NCI-H524 treated with DMSO at 0.1 percent for 48 hours (cell line): ENCODE measurements around the gene TMEM59.
"Not testable (repeated sequence)": the region's sequence is repeated elsewhere in the genome, so short reads cannot be mapped to it uniquely, and the experiment has no call there.

ENCODE experiments used
- DNase-seq: peaks from one replicate; lab custom pipeline; 2025; lab: John Stamatoyannopoulos, UW

Gene TMEM59

DNA sequence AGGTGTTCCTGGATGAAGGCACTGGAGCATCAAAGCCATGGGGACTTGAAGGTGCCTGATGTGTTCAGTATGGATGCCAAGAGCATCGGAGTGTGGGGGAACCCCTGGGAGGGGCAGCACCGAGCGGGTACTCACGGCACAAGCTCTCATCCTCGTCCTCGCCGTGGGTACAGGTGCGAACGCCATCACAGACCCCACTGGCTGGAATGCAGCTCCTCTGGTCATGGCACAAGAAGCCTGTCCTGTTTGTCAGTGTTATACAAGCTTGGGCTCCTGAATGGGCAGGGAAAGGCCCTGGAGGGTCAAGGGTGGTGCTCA is 41.0 kb downstream of the TMEM59 start:
- no peak for DNase-seq

DNA sequence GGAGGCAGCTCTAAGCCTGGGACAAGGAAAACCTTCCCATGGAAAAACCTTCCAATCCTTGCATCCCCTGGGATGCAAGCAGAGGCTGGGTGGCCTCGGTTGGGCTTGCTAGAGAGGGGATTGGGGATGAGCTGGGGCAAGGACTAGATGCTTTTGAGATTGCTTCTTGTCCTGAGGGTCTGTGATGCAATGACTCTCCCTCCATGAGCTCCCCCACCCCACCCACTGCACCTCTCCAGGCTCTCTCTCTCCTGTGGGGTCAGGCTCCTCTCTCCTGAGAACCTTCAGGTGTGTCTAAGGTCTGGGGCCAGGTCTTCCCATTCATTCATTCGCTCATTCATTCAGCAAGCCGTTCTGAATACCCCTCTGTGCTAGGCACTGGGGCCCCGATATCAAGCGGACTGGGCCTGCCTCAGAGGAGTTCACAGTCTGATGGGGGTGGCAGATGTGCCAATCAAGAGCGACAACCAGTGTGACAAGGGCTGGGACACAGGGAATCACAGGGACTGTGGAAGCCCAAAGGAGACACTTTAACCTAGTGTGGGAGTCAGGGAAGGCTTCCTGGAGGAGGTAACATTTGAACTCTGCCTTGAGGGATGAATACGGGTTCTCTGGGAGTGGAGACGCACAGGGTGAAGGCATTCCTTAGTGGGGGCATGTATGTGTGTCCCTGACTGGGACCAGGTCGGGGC is 41.5 kb downstream of the TMEM59 start:
- no peak for DNase-seq

DNA sequence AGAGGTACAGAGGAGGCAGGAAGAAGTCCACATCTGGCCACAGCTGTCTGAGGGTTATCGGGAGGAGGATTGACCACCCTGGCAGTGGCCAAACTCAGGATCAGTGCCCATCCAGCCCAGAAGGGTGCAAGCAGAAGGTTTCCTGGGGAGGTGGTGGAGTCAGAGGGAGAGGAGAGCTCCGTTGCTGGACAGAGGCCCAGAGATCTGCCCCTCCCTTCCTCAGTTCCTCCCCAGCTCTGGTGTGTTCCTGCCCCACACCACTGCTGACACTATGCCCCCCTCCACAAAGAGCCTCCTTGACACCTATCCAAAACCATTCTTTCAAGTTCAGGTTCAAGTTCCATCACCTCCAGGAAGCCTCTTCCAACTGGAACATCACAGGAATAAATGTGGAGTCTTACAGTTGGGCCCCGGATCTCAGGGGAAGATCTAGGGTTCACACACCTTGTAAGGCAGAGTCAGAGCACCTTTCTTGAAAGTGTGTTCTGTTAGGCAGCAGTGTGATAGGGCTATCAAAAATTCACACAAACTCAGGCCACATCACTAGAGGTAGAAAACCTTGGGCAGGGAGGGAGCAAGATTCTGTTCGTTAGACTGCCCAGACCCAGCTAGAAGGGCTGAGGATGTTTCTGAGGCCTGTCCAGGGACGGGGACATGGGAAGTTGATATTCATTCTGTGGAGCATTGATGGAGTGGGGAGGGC is 42.4 kb downstream of the TMEM59 start:
- no peak for DNase-seq

DNA sequence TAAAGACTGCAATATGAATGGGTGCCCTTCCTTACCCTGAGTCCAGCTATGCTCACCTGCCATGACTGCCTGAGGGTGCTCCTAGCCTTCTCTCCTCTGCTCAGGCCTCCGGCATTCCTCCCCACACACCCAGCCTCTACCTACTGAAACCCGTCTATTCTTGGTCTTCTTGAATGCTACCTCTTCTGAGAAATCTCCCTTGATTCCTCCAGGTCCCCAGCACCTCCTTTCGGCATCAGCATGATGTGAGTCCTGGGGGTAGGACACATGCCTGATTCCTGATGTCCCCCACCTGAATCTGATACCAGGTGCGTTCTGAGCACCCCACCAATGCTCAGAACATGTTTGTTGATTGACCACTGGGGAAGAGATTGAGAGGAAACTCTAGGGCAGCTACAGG is 43.6 kb downstream of the TMEM59 start:
- no peak for DNase-seq

GRCh38 chr1:54008876-54009275 is 44.1 kb downstream of the TMEM59 start:
- DNase-seq: no peak

GRCh38 chr1:54007613-54008012 is 45.4 kb downstream of the TMEM59 start:
- DNase-seq: no peak

- DNase-seq: no peak
These were observed 46.5 kb downstream of the TMEM59 start for GRCh38 chr1:54006508-54006907.

DNA sequence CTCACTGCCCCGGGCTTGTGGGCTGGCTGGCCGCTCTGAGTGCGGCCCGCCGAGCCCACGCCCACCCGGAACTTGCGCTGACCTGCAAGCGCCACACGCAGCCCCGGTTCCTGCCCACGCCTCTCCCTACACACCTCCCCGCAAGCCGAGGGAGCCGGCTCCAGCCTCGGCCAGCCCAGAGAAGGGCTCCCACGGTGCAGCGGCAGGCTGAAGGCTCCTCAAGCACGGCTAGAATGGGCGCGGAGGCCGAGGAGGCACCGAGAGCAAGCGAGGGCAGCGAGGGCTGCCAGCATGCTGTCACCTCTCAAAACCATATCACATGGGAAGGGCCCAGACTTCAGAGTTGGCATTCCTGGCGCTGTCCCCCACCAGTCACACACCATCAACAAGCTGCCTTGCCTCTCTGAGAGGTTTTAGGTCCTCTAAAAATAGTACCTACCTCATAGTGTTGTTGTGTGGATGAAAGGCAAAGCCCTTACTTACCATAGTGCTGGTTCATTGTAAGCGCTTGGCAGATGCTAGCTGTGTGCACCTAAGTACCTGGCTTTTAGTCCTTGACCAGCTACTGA is 48.4 kb downstream of the TMEM59 start:
- DNase-seq: no peak

DNA sequence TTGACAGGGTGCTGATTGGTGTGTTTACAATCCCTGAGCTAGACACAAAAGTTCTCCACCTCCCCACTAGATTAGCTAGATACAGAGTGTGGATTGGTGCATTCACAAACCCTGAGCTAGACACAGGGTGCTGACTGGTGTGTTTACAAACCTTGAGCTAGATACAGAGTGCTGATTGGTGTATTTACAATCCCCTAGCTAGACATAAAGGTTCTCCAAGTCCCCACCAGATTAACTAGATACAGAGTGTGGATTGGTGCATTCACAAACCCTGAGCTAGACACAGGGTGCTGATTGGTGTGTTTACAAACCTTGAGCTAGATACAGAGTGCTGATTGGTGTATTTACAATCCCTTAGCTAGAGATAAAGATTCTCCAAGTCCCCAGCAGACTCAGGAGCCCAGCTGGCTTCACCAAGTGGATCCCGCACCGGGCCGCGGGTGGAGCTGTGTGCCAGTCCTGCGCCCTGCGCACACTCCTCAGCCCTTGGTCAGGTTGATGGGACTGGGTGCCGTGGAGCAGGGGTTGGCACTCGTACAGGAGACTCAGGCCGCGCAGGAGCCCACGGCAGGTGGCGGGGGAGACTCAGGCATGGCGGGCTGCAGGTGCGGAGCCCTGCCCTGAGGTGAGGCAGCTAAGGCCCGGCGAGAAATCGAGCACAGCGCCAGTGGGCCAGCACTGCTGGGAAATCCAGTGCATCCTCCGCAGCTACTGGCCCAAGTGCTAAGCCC is 49.1 kb downstream of the TMEM59 start:
- DNase-seq: not testable (repeated sequence)

- DNase-seq: no peak
These were observed 49.8 kb downstream of the TMEM59 start for GRCh38 chr1:54003249-54003646.

GRCh38 chr1:54002544-54003248 is 50.3 kb downstream of the TMEM59 start:
- no peak for DNase-seq

DNA sequence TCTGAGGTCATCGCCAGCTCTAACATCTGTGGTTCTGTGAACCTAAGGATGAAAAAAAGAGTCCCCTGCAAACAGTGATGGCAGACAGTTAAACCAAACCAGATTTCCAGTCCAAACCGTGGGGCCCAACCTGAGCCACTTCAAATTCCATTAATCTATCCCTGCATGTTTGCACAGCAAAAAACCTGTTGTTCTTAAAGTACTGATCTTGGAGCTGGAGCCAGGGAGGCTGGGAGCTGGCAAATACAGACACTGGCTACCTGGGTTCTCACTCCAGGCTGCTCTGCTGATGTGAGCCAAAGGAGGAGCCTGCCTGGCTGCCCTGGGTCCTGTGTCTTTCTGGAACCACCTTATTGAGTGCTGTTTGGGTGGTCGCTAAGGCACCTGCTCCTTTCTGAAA is 51.4 kb downstream of the TMEM59 start:
- no peak for DNase-seq

- DNase-seq: no peak
These were observed 53.1 kb downstream of the TMEM59 start for GRCh38 chr1:53999920-54000319.

DNA sequence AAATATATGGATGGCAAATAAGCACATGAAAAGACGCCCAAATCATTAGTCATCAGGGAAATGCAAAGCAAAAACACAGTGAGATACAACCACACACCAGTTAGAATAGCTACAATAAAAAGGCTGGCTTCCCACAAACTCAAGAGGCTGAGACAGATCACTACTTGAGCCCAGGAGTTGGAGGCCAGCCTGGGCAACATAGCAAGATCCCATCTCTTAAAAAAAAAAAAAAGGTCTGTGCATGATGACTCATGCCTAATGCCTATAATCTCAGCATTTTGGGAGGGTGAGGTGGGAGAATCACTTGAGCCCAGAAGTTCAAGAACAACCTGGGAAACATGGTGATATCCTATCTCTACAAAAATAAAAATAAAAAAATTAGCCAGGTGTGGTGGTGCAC is 54.8 kb downstream of the TMEM59 start:
- DNase-seq: no peak

GRCh38 chr1:53995683-53996082 is 57.3 kb downstream of the TMEM59 start:
- DNase-seq: no peak

GRCh38 chr1:53994516-53994915 is 58.5 kb downstream of the TMEM59 start:
- not testable (repeated sequence) for DNase-seq

DNA sequence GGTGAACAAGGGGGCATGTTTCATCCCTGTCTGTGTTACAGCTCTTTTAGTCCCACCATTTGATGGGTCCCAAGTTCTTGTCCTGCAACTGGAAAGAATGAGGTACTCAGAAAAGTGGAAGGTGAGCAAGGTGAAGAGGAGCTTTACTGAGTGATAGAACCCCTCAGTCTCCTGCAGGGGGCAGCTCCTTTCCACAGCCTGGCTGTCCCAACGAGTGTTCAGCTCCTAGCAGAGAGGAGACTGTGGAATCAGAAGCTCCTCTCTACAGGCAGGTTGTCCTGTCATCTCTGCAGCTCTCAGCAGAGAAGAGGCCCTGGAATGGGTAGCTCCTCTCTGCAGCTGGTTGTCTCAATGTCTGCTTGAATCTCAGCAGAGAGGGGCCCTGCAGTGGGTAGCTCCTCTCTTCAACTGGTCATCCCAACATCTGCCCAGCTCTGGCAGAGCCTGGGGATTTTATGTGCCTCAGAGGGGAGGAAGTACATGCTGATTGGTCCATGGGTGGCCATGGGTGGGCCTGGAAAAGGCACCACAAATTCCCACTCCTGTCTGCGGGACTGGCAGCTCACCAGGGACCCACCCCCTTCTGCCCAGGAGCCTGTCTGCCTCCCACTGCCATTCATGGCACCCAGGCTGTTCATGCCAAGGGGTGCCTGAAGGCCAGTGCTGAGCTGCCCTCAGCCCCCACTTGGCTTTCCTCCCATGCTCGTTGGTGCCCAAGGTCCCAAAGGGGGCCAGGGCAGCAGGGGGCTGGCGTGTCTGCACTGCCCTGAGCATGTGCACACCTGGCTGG is 60.7 kb downstream of the TMEM59 start:
- DNase-seq: no peak

DNA sequence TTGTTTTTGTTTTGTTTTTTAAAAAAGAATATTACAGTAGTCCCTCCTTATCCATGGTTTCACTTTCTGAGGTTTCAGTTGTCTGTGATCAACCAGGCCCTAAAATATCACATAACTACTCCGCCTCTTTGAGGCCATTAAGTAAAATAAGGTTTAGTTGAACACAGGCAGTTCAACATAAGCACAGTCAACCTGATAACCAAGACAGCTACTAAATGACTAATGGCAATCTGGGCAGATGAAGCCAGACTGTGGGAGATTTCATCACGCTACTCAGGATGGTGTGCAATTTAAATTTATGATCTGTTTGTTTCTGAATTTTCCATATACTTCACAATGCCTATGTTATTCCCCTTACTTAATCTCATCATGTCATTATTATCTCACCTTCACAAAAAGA is 65.1 kb downstream of the TMEM59 start:
- no peak for DNase-seq

DNA sequence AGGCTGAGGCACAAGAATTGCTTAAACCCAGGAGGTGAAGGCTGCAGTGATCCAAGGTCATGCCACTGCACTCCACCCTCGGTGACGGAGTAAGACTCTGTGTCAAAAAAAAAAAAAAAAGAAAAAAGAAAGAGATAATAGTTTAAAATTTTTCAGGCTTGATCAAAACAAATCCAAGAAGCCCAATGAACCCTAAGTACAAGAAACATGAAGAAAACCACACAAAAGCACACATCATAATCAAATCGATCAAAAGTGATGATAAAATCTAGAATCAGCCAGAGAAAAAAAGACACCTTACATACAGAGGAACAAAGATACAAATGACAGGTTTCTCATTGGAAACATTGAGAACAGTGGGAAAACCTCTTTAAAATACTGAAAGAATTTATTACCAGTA is 66.5 kb downstream of the TMEM59 start:
- DNase-seq: no peak

DNA sequence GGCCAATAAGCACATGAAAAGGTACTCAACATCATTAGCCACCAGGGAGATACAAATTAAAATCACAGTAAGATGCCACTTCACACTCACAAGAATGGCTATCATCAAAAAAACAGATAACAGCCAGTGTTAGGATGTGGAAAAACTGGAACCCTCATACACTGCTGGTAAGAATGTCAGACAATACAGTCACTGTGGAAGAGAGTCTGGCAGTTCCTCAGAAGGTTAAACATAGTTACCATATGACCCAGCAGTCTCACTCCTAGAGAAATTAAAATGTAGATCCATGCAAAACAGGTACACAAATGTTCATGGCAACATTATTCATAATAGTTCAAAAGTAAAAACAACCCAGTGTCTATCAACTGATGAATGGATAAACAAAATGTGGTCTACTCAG is 68.3 kb downstream of the TMEM59 start:
- no peak for DNase-seq

DNA sequence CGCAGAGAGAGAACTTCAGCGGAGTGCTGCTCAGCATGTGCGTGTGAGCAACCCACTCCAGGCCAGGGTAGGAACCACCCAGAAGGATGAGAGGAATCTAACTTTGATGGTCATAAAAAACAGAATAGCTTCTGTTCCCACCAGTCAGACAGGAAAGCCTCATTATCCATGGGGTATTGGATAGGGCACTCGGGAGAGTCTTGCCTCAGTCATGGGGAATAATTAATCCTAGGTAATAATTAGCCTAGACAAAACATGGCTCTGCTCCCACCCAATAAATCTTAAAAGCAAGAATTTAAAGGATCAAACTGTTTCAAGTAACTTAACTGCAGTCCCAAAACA is 70.3 kb downstream of the TMEM59 start:
- no peak for DNase-seq
